SIG-M5 treated with dmso at 0.1 percent for 504 hours (cell line): ENCODE data around the gene CASZ1.

Source experiments
- DNase-seq: peaks from one replicate; lab custom pipeline; 2025; ENCODE audit not compliant: unreplicated experiment; lab: John Stamatoyannopoulos, UW

CASZ1 gene, protein sequence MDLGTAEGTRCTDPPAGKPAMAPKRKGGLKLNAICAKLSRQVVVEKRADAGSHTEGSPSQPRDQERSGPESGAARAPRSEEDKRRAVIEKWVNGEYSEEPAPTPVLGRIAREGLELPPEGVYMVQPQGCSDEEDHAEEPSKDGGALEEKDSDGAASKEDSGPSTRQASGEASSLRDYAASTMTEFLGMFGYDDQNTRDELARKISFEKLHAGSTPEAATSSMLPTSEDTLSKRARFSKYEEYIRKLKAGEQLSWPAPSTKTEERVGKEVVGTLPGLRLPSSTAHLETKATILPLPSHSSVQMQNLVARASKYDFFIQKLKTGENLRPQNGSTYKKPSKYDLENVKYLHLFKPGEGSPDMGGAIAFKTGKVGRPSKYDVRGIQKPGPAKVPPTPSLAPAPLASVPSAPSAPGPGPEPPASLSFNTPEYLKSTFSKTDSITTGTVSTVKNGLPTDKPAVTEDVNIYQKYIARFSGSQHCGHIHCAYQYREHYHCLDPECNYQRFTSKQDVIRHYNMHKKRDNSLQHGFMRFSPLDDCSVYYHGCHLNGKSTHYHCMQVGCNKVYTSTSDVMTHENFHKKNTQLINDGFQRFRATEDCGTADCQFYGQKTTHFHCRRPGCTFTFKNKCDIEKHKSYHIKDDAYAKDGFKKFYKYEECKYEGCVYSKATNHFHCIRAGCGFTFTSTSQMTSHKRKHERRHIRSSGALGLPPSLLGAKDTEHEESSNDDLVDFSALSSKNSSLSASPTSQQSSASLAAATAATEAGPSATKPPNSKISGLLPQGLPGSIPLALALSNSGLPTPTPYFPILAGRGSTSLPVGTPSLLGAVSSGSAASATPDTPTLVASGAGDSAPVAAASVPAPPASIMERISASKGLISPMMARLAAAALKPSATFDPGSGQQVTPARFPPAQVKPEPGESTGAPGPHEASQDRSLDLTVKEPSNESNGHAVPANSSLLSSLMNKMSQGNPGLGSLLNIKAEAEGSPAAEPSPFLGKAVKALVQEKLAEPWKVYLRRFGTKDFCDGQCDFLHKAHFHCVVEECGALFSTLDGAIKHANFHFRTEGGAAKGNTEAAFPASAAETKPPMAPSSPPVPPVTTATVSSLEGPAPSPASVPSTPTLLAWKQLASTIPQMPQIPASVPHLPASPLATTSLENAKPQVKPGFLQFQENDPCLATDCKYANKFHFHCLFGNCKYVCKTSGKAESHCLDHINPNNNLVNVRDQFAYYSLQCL (N-terminal part only)

DNA sequence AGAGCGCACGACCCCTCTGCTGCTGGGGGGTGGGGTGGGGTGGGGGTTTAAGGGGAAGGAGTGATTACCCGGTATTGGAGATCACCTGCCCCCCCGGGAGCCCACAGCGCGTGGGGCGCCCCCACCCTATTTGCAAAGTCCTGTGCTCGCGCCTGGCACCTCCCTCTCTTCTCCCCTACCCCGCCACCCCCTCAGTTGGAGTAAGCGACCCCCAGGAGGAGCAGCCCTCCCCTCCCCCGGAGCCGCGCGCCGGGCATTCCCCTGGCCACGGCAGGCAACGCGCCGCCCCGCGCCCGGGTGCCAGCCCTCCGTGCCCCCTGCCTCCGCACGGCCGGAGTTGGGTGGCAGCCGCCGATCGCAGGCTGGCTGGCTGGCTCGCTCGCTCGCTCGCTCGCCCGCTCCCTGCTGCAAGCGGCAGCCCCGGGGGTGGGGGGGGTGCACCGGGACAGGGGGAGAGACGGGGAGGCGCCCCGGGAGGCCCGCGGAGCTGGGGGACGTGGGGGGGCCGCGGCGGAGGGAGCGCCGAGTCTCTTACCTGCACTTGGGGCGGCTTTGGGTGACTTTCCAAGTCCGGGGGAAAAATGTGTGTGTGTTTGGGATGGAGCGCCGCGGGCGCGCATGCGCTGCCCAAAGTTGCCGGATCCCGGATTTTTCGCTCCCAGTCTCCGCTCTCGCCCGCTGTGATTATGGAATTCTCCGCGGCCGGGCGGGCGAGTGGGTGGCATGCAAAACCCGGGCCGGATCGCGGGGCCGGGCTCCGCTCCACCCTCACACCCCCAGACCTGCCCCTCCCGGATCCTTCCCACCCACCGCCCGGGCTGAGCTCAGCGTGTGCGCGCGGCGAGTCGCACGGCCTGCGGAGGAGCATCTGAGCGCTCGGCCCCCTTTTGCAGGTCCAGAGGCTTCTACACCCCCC, at the start of gene CASZ1:
CASZ1 (minus strand) TSS at position 618 of the 916 bp plus-strand sequence. CDS start 102,757 bp downstream, outside the sequence.
- peak; percentile 11 for DNase-seq

DNA sequence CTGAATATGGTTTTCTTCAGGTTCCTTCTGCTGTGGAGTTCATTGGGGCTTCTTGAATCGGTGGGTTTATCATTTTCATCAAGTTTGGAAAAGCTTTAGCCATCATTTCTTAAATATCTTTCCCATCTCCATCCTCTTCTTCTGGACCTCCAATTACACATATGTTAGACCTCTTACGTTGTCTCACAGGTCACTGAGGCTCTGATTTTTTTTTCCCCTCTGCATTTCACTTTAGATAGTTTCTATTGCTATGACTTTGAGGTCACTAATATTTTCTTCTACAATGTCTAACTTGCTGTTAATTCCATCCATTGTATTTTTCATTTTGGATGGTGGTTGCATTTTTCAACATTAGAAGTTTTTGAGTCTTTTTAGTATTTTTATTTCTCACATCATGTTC, 47.3 kb upstream of the CASZ1 start:
- DNase-seq, result no peak

DNA sequence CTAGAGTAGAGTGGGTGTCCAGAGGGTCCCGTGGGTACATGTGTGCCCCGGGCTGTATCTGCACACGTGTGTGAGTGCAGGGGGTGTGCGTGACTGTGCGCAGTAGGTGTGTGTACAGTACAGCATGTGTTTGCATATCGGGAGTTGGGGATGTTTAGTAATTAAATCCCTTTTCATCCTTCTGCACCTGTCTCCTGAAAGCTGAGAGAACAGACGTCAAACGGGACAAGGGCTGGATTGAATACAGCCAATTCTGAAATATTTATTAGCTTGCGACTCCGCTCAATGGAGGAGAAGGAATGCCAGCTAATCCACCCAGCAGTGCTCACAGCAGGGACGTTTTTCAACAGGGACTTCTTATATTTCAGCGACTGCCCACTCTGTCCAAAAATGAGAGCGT, 44.7 kb upstream of the CASZ1 start:
- DNase-seq, result no peak

DNA sequence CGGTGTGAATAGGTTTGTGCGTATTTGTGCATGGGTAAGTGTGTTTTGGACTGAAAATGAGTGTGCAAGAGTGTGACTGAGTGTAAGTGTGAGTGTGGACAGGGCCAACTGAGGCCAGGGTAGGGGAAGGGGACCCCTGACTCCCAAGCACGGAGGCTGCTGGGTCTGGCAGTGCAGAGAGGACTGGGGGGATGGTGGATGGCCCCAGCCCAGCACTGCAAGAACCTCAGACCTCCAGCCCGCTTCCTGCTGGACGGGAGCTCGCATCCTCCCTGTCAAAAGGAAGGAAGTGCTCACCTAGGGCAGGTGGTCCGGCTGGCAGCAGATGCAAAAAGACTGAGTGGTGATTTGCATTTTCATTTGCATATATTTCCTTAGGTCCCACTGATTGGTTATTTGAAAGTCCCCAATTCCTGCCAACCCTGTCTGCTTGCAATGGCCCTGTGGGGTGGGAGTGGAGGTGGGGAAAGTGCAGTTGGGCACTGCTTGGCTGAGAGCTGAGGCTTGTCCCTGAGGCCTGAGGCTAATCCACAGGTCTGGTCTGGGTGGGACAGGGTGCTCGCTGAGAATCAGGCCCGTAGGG, 42.8 kb upstream of the CASZ1 start:
- DNase-seq, result no peak

DNA sequence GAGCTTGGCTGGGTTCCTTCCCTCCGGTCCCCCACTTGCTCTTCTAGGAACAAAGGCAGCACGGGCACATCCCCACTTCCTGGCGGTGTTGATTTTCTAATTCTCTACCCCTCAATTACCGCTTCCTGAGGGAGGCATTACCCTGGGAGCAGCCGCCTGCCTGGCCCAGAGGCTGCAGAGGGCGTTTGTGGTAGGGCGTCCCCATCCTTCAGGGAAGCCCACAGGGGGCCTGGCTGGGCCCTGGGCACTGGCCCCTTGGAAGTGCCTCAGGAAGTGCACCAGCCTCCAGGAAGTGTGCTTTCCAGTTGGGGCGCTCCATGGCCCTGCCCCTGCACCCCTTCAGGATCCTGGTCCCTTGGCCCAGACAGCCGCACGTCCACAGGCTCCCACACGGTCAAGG, 42.1 kb upstream of the CASZ1 start:
- DNase-seq, result no peak

DNA sequence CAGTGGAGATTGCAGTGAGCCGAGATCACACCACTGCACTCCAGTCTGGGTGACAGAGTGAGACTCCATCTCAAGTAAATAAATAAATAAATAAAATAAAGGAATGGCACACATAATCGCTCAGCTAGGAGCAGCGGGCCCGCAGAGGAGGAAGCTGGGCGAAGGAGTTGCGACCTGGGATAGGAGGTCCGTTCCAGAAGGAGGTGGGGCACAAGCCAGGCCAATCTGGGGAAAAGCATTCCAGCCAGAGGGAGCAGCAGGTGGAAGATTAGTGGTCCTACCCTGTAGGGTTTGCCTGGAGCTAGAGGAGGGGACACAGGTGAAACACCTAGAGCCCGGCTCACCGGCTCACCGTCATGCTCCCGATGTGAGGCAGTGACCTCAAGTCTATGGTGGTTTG, 40.3 kb upstream of the CASZ1 start:
- no peak for DNase-seq

DNA sequence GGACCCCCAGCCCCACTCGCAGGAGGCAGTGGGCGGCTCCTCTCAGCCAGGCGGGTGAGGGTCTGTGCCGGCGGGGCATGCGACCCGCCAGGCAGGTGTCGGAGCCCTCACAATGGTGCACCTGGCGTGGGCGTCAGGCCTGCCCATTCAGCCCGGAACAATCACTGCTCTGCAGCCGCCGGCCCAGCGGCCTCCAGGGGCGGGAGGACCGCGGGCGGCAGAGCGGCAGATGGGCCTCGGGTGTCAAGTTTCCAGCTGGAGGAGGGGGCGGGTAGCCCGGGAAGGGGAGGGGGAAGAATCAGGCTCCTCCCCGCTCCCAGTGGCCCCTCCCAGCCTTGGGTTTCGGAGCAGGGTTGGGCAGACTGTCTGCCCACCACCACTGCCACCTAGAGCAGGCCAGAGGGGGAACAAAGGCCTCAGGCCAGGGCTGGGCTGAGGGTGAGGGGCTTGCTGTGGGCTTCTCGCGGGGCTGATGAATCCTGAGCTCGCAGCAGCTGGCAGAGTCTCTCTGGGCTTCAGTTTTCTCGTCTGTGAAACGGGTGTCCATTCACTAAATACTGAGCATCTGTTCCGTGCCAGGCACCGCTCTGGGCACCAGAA, 39.5 kb upstream of the CASZ1 start:
- no peak for DNase-seq

DNA sequence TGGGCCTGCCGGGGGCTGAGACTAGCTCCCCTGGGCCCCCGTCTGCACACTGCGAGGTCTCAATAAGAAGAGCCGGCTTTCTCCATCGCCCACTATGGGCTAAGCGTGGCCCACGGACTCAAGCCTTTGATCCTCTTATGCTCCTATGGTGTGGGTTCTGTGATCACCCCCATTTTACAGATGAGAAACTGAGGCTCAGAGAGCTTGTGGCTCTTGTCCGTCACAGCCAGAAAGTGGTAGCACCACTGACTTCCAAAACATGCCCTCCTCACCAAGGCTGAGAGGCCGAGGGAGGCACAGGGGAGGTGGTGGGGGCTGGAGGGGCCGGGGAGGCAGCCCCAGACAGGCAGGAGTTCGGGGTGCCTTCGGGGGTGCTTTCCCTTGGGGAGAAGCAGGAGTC, 39.0 kb upstream of the CASZ1 start:
- no peak for DNase-seq

DNA sequence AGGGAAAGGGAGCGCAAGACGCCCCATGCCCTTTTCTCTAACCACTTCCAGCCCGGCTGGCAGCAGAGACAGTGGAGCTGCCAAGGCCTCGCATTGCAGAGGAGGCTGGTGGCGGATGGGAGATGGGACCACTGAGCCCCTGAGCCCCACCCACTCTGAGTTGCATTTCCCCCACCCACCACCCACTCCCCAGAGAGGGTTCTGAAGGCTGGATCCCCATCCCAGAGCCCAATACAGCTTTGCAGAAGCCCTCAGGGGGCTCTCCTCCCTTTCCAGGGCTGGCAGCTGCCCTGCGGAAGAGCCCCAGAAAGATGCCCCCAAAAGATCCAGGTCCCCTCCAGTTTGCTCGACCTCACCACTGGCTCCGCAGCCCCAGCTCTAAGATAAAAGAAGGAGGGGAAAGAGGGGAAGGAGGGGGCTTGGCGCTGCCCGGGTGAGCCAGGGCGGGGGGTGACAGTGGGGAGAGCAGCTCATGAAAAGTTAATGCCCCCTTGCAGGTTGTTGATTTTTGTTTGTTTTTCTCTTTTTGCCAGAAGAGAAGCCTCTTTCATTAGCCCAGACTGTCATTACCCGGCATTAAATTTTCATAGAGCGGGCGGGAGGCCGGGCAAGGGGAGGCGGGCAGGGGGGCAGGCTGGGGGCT, 38.4 kb upstream of the CASZ1 start:
- DNase-seq, result no peak

DNA sequence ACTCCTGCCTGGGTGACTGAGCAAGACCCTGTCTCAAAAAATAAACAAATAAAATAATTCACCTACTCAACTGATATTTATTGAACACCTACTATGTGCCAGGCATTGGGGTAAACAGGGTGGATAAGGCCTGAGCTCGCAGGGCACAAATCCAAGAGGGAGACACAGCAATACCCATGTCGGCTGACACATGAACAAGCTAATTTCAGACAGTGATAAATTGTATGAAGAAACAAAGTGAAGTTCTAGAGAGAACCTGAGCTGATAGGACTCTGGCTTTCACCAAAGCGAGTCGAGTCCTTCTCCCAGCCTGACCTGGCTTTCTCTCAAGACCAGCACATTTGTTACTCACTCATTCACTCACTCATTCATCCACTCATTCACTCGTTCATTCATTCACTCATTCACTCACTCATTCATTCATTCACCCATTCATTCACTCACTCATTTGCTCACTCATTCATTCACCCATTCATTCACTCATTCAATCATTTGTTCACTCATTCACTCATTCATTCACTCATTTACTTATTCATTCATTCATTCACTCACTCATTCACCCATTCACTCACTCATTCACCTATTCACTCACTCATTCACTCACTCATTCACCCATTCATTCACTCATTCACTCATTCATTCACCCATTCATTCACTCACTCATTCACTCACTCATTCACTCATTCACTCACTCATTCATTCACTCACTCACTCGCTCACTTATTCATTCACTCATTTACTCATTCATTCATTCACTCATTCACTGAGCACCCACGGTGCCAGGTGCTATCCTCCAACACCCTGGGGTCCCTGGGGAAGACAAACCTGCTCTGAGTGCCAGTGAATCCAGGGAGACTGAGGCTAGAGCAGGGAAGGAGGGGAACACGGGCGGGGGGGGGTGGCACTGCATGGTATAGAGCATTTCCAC, 37.4 kb upstream of the CASZ1 start:
- no peak for DNase-seq

DNA sequence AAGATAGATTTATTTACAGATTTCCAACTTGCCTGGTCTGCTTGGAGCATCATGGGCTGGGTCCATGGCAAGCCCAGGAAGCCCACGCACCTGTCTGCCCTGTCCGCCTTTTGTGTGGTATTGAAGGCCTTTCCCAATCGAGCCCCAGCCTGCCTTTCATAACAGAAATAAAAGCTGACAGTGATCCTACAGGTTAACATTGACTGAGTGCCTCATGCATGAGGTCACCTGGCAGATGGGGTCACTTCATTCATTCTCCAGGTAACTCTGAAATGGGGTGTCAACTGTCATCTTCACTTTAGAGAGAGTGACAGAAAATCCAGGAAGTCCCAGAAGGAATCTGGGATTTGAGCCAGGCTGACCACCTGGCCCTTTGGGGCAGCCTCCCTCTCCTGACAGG, 36.3 kb upstream of the CASZ1 start:
- no peak for DNase-seq

DNA sequence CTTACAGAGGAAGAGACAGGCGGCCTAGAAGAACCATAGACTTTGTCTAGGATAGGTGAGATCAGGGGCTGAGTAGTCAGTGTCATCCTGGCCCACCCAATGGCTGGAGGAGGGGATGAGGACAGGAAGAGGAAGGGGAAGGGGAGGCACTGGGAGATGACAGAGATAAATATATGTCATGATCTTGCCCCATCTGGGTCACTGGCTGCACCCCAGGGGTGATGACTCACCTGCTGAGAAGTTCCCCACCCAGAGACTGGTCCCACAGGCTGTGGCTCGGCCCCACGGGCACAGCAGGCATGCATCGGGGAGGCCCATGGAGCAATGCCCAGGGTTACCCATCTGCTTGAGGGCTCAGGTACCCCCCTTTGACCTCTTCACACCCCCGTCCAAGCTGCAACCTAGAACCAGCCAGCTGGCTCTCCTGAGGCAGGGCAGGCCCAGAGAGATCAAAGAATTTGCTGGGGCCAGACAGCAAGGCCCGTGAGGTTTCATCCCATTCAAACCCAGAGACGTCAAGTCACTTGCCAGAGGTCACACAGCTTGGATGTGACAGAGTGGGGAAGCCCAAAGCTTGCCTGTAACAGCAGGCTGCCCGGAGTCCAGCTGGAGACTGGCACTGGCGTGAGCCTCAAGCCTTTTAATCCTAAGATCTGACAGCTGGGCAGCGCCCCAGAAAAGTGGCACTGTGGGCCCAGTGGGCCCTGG, 34.7 kb upstream of the CASZ1 start:
- DNase-seq, result no peak

DNA sequence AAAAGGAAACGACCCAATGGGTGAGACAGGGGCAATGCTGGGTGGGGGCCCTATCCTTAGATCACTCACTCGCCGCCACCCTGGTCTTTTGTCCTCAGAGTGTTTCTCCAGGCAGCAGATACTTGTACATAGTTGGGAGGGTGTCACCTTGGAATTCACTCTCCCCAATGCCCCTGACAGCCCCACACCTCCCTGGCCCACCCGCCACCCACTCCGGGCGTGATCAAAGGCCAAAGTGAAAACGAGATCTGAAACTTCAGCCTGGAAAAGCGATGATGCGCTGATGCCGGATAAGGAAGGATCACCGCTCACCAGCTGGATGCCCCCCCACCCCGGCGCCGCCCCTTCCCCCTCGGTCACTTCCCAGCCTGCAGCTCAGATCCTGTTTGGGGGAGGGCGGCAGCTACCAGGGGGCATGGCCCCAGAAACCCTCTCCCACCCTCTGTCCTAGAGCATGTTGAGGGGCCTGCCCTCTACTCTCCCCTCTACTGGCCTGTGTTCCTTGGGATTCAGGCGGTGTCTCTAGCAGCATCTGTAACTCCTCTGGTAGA, 33.6 kb upstream of the CASZ1 start:
- DNase-seq, result no peak

DNA sequence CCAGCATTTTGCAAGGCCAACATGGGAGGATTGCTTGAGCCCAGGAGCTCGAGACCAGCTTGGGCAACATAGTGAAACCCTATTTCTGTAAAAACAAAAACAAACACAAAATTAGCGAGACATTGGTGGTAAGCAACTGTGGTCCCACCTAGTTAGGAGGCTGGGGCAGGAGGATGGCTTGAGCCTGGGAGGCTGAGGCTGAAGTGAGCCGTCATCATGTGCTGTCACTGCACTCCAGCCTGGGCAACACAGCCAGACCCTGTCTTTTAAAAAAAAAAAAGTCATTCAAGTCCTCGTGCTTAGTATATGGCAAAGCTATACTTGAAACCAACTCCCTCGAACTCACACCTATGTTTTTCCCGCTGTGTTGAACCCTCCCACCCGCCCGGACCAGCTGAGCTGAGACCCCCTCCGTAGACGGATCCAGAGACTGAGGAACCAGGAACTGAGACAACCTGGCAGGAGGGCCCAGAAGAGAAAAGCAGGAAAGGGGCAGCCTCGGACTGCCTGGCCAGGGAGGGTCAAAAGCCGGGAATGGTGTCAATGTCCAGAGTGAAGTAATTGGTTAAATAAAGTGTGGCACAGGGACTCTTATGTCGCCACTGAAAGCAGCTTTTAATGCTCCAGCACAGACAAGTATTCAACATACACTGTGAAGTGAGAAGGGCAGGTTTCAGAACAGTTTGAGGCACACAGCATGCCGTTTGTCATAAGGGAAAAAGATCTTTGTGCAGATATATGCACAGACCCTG, 32.8 kb upstream of the CASZ1 start:
- DNase-seq, result no peak

DNA sequence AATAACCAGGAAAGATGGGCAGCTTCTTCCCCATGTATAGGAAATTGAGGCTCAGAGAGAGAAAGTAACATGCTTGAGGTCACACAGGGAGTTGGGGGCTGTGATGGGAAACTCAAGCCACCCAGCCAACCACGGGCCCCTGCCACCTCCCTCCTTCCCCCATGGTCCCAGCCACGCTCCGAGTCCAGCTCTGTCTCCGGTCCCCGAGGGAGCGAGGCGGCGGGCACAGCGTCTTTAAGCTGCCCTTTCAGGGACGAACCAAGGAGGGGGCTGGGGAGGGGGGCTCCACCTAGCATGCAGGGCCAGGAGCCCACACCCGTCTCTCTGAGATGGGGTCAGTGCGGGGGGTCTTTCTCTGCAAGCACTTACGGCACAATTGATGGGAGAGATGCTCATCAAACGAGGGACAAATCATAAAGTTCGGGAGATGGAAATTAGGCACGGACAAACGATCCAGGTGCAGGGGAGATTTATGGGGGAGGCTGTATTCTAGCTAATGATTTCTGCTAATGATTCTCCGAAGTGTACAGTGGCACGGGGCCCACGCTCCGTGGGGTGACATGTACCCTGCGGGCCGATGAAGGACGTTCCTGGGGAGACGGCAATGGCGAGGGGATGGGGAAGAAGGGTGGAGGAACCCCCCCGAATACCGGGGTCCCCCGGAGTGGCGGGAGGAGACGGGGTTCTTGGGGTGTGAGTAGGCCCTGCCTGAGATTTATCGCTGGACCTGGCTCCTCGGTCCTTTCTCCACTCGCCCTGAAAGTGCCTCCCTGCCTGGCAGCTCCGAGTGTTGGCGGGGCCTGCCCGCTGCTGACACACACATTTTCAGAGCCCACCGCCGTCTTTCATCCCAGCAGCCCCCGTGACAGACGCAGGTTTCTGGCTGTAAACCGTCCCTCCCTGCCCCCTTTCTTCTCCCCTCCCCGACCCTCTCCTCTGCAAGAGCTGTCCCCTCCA, 31.2 kb upstream of the CASZ1 start:
- DNase-seq, result no peak
